GM18873 (cell line): ENCODE results near the gene RERGL.
"Not testable (repeated sequence)": the region's sequence is repeated elsewhere in the genome, so short reads cannot be mapped to it uniquely, and the experiment has no call there.

Experiments used
- ATAC-seq: cut with Tn5 transposase; IDR thresholded peaks from one replicate; pipeline ENCODE4 v1.9.1; 2021; ENCODE audit warnings: mild to moderate bottlenecking, moderate library complexity, moderate number of reproducible peaks; ENCODE audit not compliant: unreplicated experiment, low FRiP score

RERGL gene

GRCh38 chr12:18090093-18090492, at the start of gene RERGL:
RERGL (minus strand) TSS chr12:18090193; CDS start chr12:18090140, 53 bp downstream.
- no peak for ATAC-seq

GRCh38 chr12:18139254-18139653, 49.3 kb upstream of the RERGL start:
- no peak for ATAC-seq

- ATAC-seq = no peak
These were observed 45.5 kb upstream of the RERGL start for GRCh38 chr12:18135509-18135908.

GRCh38 chr12:18135086-18135485, 45.1 kb upstream of the RERGL start:
- ATAC-seq = no peak

- ATAC-seq = no peak
These were observed 40.9 kb upstream of the RERGL start for GRCh38 chr12:18130851-18131250.

GRCh38 chr12:18123707-18124106, 33.7 kb upstream of the RERGL start:
- no peak for ATAC-seq

GRCh38 chr12:18120899-18121298, 30.9 kb upstream of the RERGL start:
- no peak for ATAC-seq

GRCh38 chr12:18108611-18109010, 18.6 kb upstream of the RERGL start:
- ATAC-seq = no peak

GRCh38 chr12:18103624-18104023, 13.6 kb upstream of the RERGL start:
- ATAC-seq = no peak

GRCh38 chr12:18101043-18101442, 11.1 kb upstream of the RERGL start:
- no peak for ATAC-seq

- ATAC-seq = no peak
These were observed 5.9 kb downstream of the RERGL start for GRCh38 chr12:18084080-18084479.

GRCh38 chr12:18079541-18080246, 10.3 kb downstream of the RERGL start:
- ATAC-seq = no peak

- ATAC-seq = no peak
These were observed 16.0 kb downstream of the RERGL start for GRCh38 chr12:18074001-18074400.

GRCh38 chr12:18072723-18073122, 17.3 kb downstream of the RERGL start:
- no peak for ATAC-seq

- no peak for ATAC-seq
These were observed 18.7 kb downstream of the RERGL start for GRCh38 chr12:18071336-18071735.

GRCh38 chr12:18068355-18068754, 21.6 kb downstream of the RERGL start:
- ATAC-seq = no peak

GRCh38 chr12:18066666-18067065, 23.3 kb downstream of the RERGL start:
- ATAC-seq = no peak

GRCh38 chr12:18062867-18063266, 27.1 kb downstream of the RERGL start:
- ATAC-seq = not testable (repeated sequence)

GRCh38 chr12:18057051-18057450, 32.9 kb downstream of the RERGL start:
- no peak for ATAC-seq

- ATAC-seq = no peak
These were observed 34.9 kb downstream of the RERGL start for GRCh38 chr12:18054925-18055619.

GRCh38 chr12:18045446-18045992, 44.5 kb downstream of the RERGL start:
- ATAC-seq = no peak
